NCI-H1048 (cell line): ENCODE results near the gene COQ6.
"Not testable (repeated sequence)": the region's sequence is repeated elsewhere in the genome, so short reads cannot be mapped to it uniquely, and the experiment has no call there.

Source experiments
- DNase-seq: peaks from one replicate; lab custom pipeline; 2025; lab: John Stamatoyannopoulos, UW

COQ6 gene

GRCh38 chr14:73949752-73950734 lies at the start of gene COQ6, which contains the start of gene FAM161B:
Gene COQ6 (plus strand): TSS chr14:73950302. CDS start chr14:73950333, 31 bp downstream.
Gene FAM161B (minus strand): TSS chr14:73950094. CDS start chr14:73950026, 68 bp downstream.
- peak; percentile 95 for DNase-seq

GRCh38 chr14:73903028-73903427 lies 47.1 kb upstream of the COQ6 start:
- DNase-seq, result no peak

- DNase-seq, result no peak
These were observed 40.4 kb upstream of the COQ6 start for GRCh38 chr14:73909681-73910080.

GRCh38 chr14:73913256-73913655 lies 36.8 kb upstream of the COQ6 start:
- no peak for DNase-seq

DNA sequence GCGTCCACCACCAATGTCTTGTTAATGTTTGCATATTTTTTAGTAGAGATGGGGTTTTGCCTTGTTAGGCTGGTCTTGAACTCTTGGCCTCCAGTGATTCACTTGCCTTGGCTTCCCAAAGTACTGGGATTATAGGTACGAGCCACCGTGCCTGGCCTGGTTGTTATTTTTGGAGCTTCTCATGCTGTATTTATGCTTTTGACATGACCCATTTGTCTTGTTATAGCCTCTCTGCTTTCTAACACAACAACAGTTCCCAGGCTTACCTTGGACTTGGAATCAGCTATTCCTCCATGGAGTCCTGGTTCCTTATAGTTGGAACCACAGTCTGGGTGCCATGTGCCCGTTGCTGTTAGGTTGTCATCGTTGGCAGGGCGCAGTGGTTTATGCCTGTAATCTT lies 33.8 kb upstream of the COQ6 start:
- no peak for DNase-seq

GRCh38 chr14:73919457-73919856 lies 30.6 kb upstream of the COQ6 start:
- DNase-seq, result not testable (repeated sequence)

DNA sequence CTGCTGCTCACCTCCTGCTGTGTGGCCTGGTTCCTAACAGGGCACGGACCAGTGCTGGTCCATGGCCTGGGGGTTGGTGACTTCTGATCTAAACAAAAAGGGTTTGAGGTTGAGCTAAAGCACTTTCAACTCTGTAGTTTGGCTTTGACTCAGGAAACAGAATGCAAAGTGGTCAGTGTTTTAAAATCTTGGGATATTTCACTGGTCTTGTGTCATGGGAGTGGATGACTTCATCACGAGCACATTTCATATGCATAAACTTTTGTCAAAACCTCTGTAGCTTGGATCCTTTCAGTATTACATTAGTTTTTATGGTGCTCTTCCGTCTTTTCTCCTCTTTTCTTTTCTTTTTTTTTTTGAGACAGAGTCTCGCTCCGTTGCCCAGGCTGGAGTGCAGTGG lies 25.8 kb upstream of the COQ6 start:
- DNase-seq, result no peak

GRCh38 chr14:73935666-73936065 lies 14.4 kb upstream of the COQ6 start:
- no peak for DNase-seq

- DNase-seq, result no peak
These were observed 13.6 kb upstream of the COQ6 start for GRCh38 chr14:73936548-73936947.

DNA sequence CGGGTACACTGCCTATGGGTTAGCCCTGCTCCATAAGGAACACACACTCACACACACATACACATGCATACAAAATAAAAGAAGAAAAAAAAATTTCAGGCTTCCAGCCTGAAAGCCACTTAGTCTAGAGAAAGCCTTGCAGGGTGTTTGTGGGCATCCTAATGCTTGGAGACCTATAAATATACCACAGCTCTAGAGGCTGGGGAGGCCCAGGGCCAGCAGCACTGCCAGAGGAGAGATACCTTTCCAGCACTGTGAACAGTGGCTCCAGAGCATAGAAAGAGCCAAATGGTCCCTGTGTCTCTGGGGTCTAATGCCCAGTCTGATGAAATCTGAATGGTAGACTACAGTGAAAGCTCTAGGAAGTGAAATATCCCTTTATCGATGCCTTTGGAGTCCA lies 13.1 kb upstream of the COQ6 start:
- no peak for DNase-seq

- no peak for DNase-seq
These were observed 7.9 kb upstream of the COQ6 start for GRCh38 chr14:73942180-73942579.

GRCh38 chr14:73943083-73943482 lies 7.0 kb upstream of the COQ6 start:
- no peak for DNase-seq

- no peak for DNase-seq
These were observed 5.5 kb upstream of the COQ6 start for GRCh38 chr14:73944432-73945158.

DNA sequence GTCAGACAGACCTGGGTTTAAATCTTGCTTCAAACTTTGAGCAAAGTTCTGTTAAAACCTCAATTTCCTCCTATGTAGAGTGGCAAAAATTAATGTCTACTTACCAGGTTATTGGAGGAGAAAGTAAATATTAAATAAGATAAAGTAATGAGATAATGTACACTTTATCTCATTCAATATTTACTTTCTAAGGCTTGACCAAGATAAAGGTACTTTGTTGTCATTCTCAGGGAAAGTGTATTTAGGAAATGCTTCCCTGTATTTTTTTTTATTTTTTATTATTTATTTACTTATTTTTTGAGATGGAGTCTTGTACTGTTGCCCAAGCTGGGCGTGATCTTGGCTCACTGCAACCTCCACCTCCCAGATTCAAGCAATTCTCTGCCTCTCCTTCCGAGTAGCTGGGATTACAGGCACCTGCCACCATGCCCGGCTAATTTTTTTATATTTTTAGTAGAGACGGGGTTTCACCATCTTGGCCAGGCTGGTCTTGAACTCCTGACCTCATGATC lies 4.9 kb upstream of the COQ6 start:
- no peak for DNase-seq

DNA sequence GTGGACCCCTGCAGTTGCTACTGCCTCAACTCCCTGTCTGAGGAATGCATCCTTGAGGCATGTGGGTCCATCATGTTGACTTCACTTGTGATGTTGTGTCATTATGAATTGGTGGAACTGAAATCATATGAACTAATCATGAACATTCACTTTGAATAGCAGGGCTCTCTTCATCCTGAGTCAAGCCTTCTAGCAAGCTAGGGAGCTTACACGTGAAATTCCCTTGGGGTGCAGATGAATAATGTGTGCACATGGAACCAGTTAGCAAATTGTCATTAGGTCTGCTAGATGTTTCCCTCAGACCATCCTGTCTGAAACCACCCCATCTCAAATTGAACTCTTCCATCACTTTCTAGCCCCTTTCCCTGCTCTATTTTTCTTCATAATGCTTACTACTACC lies 3.6 kb downstream of the COQ6 start:
- no peak for DNase-seq

- DNase-seq, result no peak
These were observed 5.6 kb downstream of the COQ6 start for GRCh38 chr14:73955674-73956073.

DNA sequence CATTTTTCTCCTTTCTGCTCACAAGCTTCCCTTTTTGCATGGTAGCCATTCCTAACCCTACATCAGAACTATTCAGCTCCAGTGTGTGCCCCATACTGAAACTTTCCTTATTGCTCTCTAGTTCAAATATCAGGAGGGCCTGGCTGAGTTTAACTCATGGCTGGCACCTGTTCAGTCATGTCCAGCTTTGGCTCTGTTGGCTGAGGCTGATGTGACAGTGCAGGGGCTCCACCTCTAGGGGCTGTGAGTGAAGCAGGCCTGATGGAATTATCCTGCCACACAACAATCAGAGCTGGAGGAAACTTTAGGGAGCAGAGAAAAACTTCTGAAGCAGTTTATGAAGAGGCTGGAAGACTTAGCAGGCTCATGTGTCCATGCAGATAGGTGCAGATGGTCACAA lies 8.5 kb downstream of the COQ6 start:
- no peak for DNase-seq

DNA sequence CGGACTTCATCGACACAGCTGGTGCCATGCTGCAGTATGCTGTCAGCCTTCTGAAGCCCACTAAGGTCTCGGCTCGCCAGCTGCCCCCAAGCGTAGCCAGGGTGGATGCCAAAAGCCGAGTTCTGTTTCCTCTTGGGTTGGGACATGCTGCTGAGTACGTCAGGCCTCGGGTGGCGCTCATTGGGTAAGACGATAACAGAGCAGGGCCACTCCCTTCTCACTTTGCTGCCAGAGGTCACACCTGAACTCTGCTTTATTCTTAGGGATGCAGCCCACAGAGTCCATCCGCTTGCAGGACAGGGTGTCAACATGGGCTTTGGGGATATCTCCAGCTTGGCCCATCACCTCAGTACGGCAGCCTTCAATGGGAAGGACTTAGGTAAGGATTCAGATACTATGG lies 11.1 kb downstream of the COQ6 start:
- DNase-seq, result no peak

GRCh38 chr14:73965216-73965615 lies 15.1 kb downstream of the COQ6 start:
- DNase-seq, result no peak

DNA sequence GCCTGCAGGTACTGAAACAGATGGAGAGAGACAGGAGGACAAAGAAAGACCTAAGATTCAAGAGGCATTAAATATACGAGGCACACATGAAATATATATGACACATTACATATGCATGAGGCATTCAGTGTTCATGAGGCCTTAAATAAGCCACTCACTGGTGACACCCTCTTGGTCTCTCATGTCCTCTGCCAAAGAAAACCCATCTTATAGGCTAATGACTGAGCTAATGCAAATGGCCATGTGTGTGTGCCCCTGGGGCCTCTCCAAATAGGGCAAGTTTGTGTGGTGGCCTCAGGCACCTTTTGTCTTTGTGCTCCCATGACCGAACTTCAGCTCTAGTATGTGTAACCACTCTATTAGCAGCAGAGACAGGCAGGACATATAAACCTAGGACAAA lies 18.8 kb downstream of the COQ6 start:
- no peak for DNase-seq

DNA sequence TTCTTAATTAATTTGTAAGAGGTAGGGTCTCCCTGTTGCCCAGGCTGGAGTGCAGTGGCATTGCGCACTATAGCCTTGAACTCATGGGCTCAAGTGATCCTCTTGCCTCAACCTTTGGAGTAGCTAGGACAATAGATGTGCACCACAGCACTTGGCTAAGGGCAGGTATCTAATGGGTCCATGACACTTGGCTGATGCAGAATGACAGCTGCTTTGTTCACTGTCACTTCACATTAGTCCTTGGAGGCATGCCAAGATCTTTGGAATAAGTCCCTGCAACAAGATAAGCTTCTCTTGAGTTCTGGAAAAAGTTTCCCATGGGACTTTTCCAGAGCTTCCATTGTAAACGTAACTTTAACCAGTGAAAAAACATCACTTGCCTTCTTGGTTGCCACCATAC lies 23.4 kb downstream of the COQ6 start:
- DNase-seq, result no peak

DNA sequence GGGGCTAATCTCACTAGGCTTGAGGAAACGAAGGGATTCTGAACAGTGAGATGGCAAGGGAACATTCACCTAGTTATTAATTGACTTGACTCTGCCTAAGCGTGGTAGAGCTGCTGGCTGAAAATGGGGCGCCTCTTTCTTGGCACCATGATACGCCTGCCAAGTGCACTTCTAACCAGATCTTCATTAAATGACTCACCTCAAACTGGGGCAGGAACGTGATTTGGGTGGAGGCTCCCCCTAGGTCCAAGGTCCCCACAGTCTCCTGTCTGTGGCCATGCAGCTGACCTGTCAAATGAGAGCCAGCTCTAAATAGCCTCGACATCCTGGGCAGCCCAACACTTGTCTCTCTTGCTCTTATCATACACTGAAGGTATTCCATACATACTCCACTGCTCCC lies 26.0 kb downstream of the COQ6 start:
- DNase-seq, result no peak

DNA sequence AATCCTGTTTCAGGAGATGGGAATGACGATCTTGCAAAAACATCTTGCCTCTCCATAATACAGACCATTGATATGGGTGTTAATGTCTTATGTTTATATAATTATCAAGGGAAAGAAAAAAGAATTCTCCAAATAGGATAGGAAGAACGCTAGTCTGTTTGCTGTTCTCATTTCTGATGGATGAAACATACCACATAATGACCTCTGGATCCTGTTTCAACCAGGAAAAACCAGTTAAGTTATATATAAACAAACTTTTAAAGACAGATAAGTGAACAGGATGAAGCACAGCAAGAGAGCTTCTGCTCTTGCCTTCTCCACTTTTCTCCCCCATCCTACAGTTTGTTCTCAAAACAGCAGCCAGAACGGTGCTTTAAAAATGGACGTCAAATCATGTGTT lies 27.8 kb downstream of the COQ6 start:
- no peak for DNase-seq
